A673 (cell line): ENCODE results near the gene MYH15. TPM values are rescaled to one million over a fixed set of nuclear protein-coding genes. Genes with fewer than 3 reads are reported as not detected.
A peak's percentile ranks its signal among the peaks of the same experiment; 100 is the strongest.

Experiments
- BruUV-seq: library from RNA; stranded (reverse); fragments of 400-500 nt; replicated peaks from 2 replicates; lab custom pipeline; 2021; lab: Mats Ljungman, UMichigan
- CTCF ChIA-PET: fragments of 300-600 bp; sonication (Branson Sonifier 250); formaldehyde crosslinking; loops from one replicate; lab custom pipeline; 2022; ENCODE audit warnings: antibody characterized with exemption; lab: Charles Lee
- POLR2A ChIA-PET: fragments of 300-600 bp; sonication (Branson Sonifier 250); formaldehyde crosslinking; loops from one replicate; lab custom pipeline; 2022; ENCODE audit warnings: antibody characterized with exemption; ENCODE audit not compliant: low non-redundant PET; lab: Charles Lee
- DNase-seq: peaks from one replicate; pipeline ENCODE4 v3.0.0-alpha.2; 2015; ENCODE audit warnings: low spot score
- H3K27ac ChIP-seq: fragments of 200-600 bp; sonication (generic); 2 replicates; pipeline ENCODE4 v1.5.1; 2016; ENCODE audit warnings: mixed run types, low read depth, mild to moderate bottlenecking, mixed read lengths, antibody characterized with exemption, low read length; ENCODE audit not compliant: poor library complexity, severe bottlenecking
- H3K27me3 ChIP-seq: fragments of 200-600 bp; sonication (generic); replicated peaks from 2 replicates; pipeline ENCODE4 v1.6.1; 2017; ENCODE audit warnings: mixed run types, low read depth, mild to moderate bottlenecking, mixed read lengths, antibody characterized with exemption, low read length; ENCODE audit not compliant: insufficient read depth, poor library complexity
- H3K36me3 ChIP-seq: fragments of 200-600 bp; sonication (generic); 2 replicates; pipeline ENCODE4 v1.6.1; 2016; ENCODE audit warnings: mixed run types, mild to moderate bottlenecking, mixed read lengths, antibody characterized with exemption, low read length; ENCODE audit not compliant: insufficient read depth, poor library complexity, severe bottlenecking
- H3K4me1 ChIP-seq: fragments of 200-600 bp; sonication (generic); 2 replicates; pipeline ENCODE4 v1.6.1; 2017; ENCODE audit warnings: mixed run types, mild to moderate bottlenecking, mixed read lengths, antibody characterized with exemption, low read length; ENCODE audit not compliant: insufficient read depth, poor library complexity, severe bottlenecking
- H3K4me3 ChIP-seq: fragments of 200-600 bp; sonication (generic); 2 replicates; pipeline ENCODE4 v1.5.1; 2016; ENCODE audit warnings: low read depth, mixed run types, mild to moderate bottlenecking, mixed read lengths, low read length; ENCODE audit not compliant: poor library complexity, severe bottlenecking
- H3K9me3 ChIP-seq: fragments of 200-600 bp; sonication (generic); 2 replicates; pipeline ENCODE4 v1.6.1; 2016; ENCODE audit warnings: mixed run types, low read depth, mild to moderate bottlenecking, mixed read lengths, antibody characterized with exemption, low read length; ENCODE audit not compliant: poor library complexity, severe bottlenecking
- EZH2 ChIP-seq: fragments of 200-600 bp; sonication (generic); IDR thresholded peaks from 2 replicates; pipeline ENCODE4 v1.6.1; 2017; ENCODE audit warnings: borderline replicate concordance, low read depth, mild to moderate bottlenecking, mixed read lengths, antibody characterized with exemption, low read length; ENCODE audit not compliant: poor library complexity, severe bottlenecking
- intact Hi-C: fragments of 100-400 bp; cut with micrococcal nuclease; formaldehyde crosslinking; loops from one replicate; pipeline ENCODE4 v1.10.0; 2022; ENCODE audit not compliant: unreplicated experiment
- total RNA-seq: library from RNA; stranded (reverse); gene quantifications from 2 replicates; pipeline ENCODE4 v1.2.3, GENCODE V29; 2021
- TF ChIP-seq, protein P1 (sequence below): fragments of 300-800, 200-600 bp; sonication (generic); conservative IDR thresholded peaks from 2 replicates; pipeline ENCODE4 v1.5.1; 2017; ENCODE audit warnings: low read depth, mild to moderate bottlenecking, antibody characterized with exemption, low read length, moderate library complexity, mixed read lengths

MYH15 gene
- total RNA-seq, 1 experiment from 2014 or later: 1.2 TPM

DNA sequence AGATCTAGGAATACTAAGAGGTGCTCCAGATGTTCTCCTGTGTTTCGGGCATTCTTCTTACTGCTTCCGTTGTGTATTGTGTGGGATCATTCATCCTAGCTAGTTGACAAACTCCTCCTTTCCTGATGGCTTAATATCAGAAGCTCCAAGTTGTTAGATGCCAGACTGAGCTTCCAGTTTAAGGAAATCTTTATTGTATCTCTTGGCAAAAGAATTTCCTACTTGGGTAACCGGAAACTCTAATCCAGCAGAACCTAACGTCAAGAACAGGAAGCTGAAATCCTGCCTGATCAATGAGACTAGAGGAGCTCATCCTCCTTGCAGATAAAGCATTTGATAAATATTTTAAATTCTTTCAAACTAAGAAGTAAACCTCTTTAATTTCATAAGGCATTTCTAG lies 27.7 kb upstream of the MYH15 start:
- no peak for TF ChIP-seq EZH2
- TF ChIP-seq, protein P1, sequence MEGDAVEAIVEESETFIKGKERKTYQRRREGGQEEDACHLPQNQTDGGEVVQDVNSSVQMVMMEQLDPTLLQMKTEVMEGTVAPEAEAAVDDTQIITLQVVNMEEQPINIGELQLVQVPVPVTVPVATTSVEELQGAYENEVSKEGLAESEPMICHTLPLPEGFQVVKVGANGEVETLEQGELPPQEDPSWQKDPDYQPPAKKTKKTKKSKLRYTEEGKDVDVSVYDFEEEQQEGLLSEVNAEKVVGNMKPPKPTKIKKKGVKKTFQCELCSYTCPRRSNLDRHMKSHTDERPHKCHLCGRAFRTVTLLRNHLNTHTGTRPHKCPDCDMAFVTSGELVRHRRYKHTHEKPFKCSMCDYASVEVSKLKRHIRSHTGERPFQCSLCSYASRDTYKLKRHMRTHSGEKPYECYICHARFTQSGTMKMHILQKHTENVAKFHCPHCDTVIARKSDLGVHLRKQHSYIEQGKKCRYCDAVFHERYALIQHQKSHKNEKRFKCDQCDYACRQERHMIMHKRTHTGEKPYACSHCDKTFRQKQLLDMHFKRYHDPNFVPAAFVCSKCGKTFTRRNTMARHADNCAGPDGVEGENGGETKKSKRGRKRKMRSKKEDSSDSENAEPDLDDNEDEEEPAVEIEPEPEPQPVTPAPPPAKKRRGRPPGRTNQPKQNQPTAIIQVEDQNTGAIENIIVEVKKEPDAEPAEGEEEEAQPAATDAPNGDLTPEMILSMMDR: no peak
- intact Hi-C loops: no loop called here
- Histone ChIP-seq H3K36me3 (no peaks in the 10 kb centered on the region), H3K27ac (peak overlapping the region; percentile 45), H3K4me3 (no peak overlapping the region), H3K4me1 (peaks cover 18% of the 10 kb centered on the region), H3K9me3 (no peaks in the 10 kb centered on the region), H3K27me3 (no peaks in the 10 kb centered on the region)
- ChIA-PET POLR2A (interaction anchor here (0.6 kb wide), 1 partner anchor 43 kb away, joined by 3 read pairs; no protein-coding TSS in a partner anchor), CTCF (no interaction called here)
- DNase-seq: peak; percentile 63
- no TSS peak for BruUV-seq

DNA sequence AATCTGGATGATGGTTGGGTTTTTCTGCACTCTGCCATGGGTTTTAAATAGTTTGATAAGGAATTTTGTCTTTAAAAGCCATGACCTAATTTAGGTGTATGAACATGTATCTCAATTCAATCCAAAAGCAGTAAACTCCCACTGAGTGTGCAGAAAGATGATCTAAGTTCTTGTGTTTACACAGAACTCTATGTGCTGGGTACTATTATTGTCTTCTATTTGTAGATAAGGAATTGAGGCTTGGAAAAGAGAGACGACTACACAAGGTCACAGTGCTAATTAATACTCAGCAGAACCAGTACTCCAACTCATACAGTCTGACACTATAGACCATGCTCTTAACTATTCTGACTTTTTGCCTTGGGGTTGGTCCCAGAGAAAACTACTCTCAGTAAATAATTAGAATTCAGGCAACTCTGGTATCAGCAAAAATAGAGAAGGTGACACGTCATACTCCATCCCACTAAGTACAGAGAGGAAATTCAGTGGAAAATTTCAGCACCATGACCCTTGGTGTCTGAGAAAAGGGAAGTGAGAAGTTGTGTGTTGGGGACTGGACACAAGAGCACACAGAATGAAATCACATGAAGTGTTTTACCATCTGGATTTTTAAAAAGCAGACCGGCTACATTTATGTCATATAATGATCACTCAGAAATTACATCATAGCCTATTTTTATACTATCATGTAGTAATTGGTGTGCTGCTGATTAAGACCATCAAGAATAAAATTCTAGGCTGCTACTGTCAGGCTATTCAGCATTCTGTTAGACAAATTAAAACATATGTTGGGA lies 18.3 kb upstream of the MYH15 start:
- ChIA-PET POLR2A (no interaction called here), CTCF (no interaction called here)
- no peaks in the 10 kb centered on the region for H3K36me3 ChIP-seq
- H3K4me3 ChIP-seq: no peak overlapping the region
- H3K27ac ChIP-seq: no peak overlapping the region
- no peak for TF ChIP-seq EZH2
- TF ChIP-seq, protein P1: no peak
- BruUV-seq: no TSS peak
- H3K9me3 ChIP-seq: no peaks in the 10 kb centered on the region
- H3K4me1 ChIP-seq: no peaks in the 10 kb centered on the region
- DNase-seq: no peak
- no peaks in the 10 kb centered on the region for H3K27me3 ChIP-seq
- intact Hi-C loops: no loop called here

DNA sequence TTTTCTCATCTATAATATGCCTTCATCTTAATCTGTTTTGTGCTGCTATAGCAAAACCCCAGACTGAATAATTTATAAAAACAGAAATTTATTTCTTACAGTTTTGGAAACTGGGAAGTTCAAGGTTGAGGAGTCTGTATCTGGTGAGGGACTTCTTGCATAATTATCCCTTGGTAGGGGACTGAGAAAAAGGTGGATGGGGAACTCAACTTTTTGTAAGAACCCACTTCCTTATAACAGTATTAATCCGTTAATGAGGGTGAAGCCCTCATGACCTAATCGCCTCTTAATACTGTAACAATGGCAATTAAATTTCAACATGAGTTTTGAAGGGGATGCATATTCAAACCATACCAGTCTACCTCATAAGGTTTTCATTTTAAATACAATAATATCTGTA lies 17.4 kb upstream of the MYH15 start:
- no peaks in the 10 kb centered on the region for H3K27me3 ChIP-seq
- no peaks in the 10 kb centered on the region for H3K36me3 ChIP-seq
- no peak overlapping the region for H3K4me3 ChIP-seq
- H3K27ac ChIP-seq: no peak overlapping the region
- no TSS peak for BruUV-seq
- intact Hi-C loops: no loop called here
- no peak for TF ChIP-seq EZH2
- TF ChIP-seq, protein P1: no peak
- H3K9me3 ChIP-seq: no peaks in the 10 kb centered on the region
- ChIA-PET POLR2A (no interaction called here), CTCF (no interaction called here)
- no peak for DNase-seq
- H3K4me1 ChIP-seq: no peaks in the 10 kb centered on the region
